A549 (cell line): Measurements from ENCODE around the gene ZNF729.

Experiments
- MAZ ChIP-seq: fragments of 150-350 bp; IDR thresholded peaks from 2 replicates; pipeline ENCODE4 v1.6.1; 2014; ENCODE audit warnings: antibody characterized with exemption, low read depth, low read length, borderline replicate concordance
- RAD21 ChIP-seq, 2 experiments: fragments of >200 bp in 1 of 2; sonication (Bioruptor Twin) in 1 of 2; formaldehyde crosslinking in 1 of 2; IDR thresholded peaks in 1 of 2; conservative IDR thresholded peaks in 1 of 2; 2 replicates in 1 of 2; 3 replicates in 1 of 2; pipeline ENCODE4 v1.6.1; 2012 to 2018; ENCODE audit warnings: inconsistent platforms in 1 of 2
- TF ChIP-seq, protein P1 (sequence below): fragments of >200 bp; sonication (Bioruptor Twin); formaldehyde crosslinking; IDR thresholded peaks from 3 replicates; pipeline ENCODE4 v1.5.1; 2016

DNA sequence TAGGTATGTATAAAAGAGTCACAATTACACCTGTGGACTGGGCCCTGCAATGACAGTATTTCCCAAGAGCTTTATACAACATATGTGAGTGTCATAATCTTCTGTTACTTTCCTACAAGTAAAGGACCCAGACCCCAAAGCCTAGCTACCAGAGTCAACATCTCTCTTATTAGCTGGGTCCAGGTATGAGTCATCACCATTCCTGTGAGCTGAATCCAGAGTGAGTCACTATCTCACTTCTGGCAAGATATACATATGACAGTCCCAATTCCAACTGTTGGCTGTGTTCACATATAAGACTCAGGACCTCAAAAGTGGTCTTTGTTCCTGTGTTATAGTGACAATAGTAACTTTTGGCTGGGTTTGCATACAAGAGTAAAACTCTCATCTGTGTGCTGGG lies 46.7 kb downstream of the ZNF729 start:
- TF ChIP-seq RAD21 (conservative IDR thresholded peaks at IDR 0.05 in 1 of 2, IDR thresholded peaks at IDR 0.05 in 1 of 2) (no peak), MAZ (no peak)
- TF ChIP-seq, protein P1, sequence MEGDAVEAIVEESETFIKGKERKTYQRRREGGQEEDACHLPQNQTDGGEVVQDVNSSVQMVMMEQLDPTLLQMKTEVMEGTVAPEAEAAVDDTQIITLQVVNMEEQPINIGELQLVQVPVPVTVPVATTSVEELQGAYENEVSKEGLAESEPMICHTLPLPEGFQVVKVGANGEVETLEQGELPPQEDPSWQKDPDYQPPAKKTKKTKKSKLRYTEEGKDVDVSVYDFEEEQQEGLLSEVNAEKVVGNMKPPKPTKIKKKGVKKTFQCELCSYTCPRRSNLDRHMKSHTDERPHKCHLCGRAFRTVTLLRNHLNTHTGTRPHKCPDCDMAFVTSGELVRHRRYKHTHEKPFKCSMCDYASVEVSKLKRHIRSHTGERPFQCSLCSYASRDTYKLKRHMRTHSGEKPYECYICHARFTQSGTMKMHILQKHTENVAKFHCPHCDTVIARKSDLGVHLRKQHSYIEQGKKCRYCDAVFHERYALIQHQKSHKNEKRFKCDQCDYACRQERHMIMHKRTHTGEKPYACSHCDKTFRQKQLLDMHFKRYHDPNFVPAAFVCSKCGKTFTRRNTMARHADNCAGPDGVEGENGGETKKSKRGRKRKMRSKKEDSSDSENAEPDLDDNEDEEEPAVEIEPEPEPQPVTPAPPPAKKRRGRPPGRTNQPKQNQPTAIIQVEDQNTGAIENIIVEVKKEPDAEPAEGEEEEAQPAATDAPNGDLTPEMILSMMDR = no peak
